HEK293 (cell line): Measurements from ENCODE around the gene RASSF1.
A peak's percentile ranks its signal among the peaks of the same experiment; 100 is the strongest.

Experiments
- CTCF ChIA-PET: fragments of 350-600 bp; formaldehyde crosslinking; extraction: SDS; loops from one replicate; lab custom pipeline; 2021; ENCODE audit warnings: antibody characterized with exemption; lab: Yijun Ruan, JAX
- POLR2A ChIA-PET: fragments of 300-600 bp; formaldehyde crosslinking; extraction: SDS; loops from one replicate; lab custom pipeline; 2020; ENCODE audit warnings: antibody characterized with exemption, inconsistent platforms; lab: Yijun Ruan, JAX
- H3K27ac ChIP-seq: fragments of 200-500 bp; sonication (Bioruptor generic); 2 replicates; pipeline ENCODE4 v1.5.1; 2014; ENCODE audit warnings: low read depth, low read length, control low read depth, inconsistent platforms; ENCODE audit errors: extremely low read depth
- H3K36me3 ChIP-seq, 2 experiments: fragments of 200-500 bp in 1 of 2; sonication (Bioruptor generic) in 1 of 2; 1 replicate in 1 of 2; 2 replicates in 1 of 2; pipeline ENCODE4 v1.5.1; 2014 to 2017; ENCODE audit warnings: inconsistent platforms in 2 of 2, low read length in 2 of 2; ENCODE audit not compliant: control insufficient read depth in 2 of 2, insufficient read depth in 1 of 2
- H3K4me1 ChIP-seq: fragments of 200-500 bp; sonication (Bioruptor generic); 2 replicates; pipeline ENCODE4 v1.5.1; 2014; ENCODE audit warnings: mild to moderate bottlenecking, low read length, inconsistent platforms; ENCODE audit not compliant: control insufficient read depth, insufficient read depth
- H3K4me3 ChIP-seq: 2 replicates; pipeline ENCODE4 v1.5.1; 2011; ENCODE audit warnings: low read depth, mild to moderate bottlenecking, control low read depth, low read length, moderate library complexity
- H3K9me3 ChIP-seq: fragments of 200-500 bp; sonication (Bioruptor generic); 2 replicates; pipeline ENCODE4 v1.5.1; 2014; ENCODE audit warnings: low read depth, low read length, inconsistent platforms; ENCODE audit not compliant: control insufficient read depth, insufficient read depth
- BCL11A ChIP-seq: fragments of 450-650 bp; formaldehyde crosslinking; IDR thresholded peaks from 2 replicates; pipeline ENCODE4 v1.5.1; 2016; ENCODE audit warnings: low read depth, missing biosample characterization, missing genetic modification characterization
- BCL11B ChIP-seq: fragments of 450-650 bp; formaldehyde crosslinking; IDR thresholded peaks from 2 replicates; pipeline ENCODE4 v1.5.1; 2016; ENCODE audit warnings: low read depth, missing biosample characterization, missing genetic modification characterization
- EGR2 ChIP-seq: fragments of 450-650 bp; formaldehyde crosslinking; IDR thresholded peaks from 2 replicates; pipeline ENCODE4 v1.5.1; 2016; ENCODE audit warnings: low read depth, missing biosample characterization, missing genetic modification characterization
- GLIS1 ChIP-seq: fragments of 450-650 bp; formaldehyde crosslinking; IDR thresholded peaks from 2 replicates; pipeline ENCODE4 v1.5.1; 2016; ENCODE audit warnings: missing biosample characterization, missing genetic modification characterization
- HOXD13 ChIP-seq: sonication (generic); formaldehyde crosslinking; IDR thresholded peaks from 2 replicates; pipeline ENCODE4 v1.8.0; 2022; ENCODE audit warnings: missing genetic modification reagents, borderline replicate concordance
- RBAK ChIP-seq: fragments of 450-650 bp; formaldehyde crosslinking; IDR thresholded peaks from 2 replicates; pipeline ENCODE4 v1.5.1; 2016; ENCODE audit warnings: missing biosample characterization, missing genetic modification characterization
- ZFP37 ChIP-seq: fragments of 450-650 bp; formaldehyde crosslinking; IDR thresholded peaks from 2 replicates; pipeline ENCODE4 v1.5.1; 2016; ENCODE audit warnings: missing biosample characterization, missing genetic modification characterization
- ZNF112 ChIP-seq: fragments of 450-650 bp; formaldehyde crosslinking; IDR thresholded peaks from 2 replicates; pipeline ENCODE4 v1.5.0; 2017; ENCODE audit warnings: missing biosample characterization, missing genetic modification characterization
- ZNF175 ChIP-seq: fragments of 450-650 bp; formaldehyde crosslinking; IDR thresholded peaks from 2 replicates; pipeline ENCODE4 v1.5.1; 2016; ENCODE audit warnings: missing biosample characterization, missing genetic modification characterization
- ZNF19 ChIP-seq: fragments of 450-650 bp; formaldehyde crosslinking; IDR thresholded peaks from 2 replicates; pipeline ENCODE4; 2016; ENCODE audit warnings: missing biosample characterization, missing genetic modification characterization, low read depth
- ZNF48 ChIP-seq: fragments of 450-650 bp; formaldehyde crosslinking; IDR thresholded peaks from 2 replicates; pipeline ENCODE4 v1.5.1; 2016; ENCODE audit warnings: missing biosample characterization, missing genetic modification characterization
- ZNF530 ChIP-seq: fragments of 450-650 bp; formaldehyde crosslinking; IDR thresholded peaks from 2 replicates; pipeline ENCODE4 v1.5.1; 2016; ENCODE audit warnings: low read depth, missing biosample characterization, missing genetic modification characterization
- ZNF548 ChIP-seq: fragments of 450-650 bp; formaldehyde crosslinking; IDR thresholded peaks from 2 replicates; pipeline ENCODE4 v1.5.1; 2016; ENCODE audit warnings: missing biosample characterization, missing genetic modification characterization
- ZNF623 ChIP-seq: fragments of 450-650 bp; formaldehyde crosslinking; IDR thresholded peaks from 2 replicates; pipeline ENCODE4 v1.5.1; 2016; ENCODE audit warnings: missing biosample characterization, missing genetic modification characterization
- ZNF747 ChIP-seq: fragments of 450-650 bp; formaldehyde crosslinking; IDR thresholded peaks from 2 replicates; pipeline ENCODE4 v1.5.1; 2016; ENCODE audit warnings: missing biosample characterization, missing genetic modification characterization
- ZNF785 ChIP-seq: fragments of 450-650 bp; formaldehyde crosslinking; IDR thresholded peaks from 2 replicates; pipeline ENCODE4 v1.5.1; 2016; ENCODE audit warnings: missing biosample characterization, missing genetic modification characterization
- TF ChIP-seq, protein P1 (sequence below): fragments of 450-650 bp; formaldehyde crosslinking; IDR thresholded peaks from 2 replicates; pipeline ENCODE4 v1.5.1; 2016; ENCODE audit warnings: missing biosample characterization, missing genetic modification characterization
- TF ChIP-seq, protein P2 (sequence below): fragments of 450-650 bp; formaldehyde crosslinking; IDR thresholded peaks from 2 replicates; pipeline ENCODE4 v1.5.1; 2016; ENCODE audit warnings: missing biosample characterization, missing genetic modification characterization

Gene RASSF1

DNA sequence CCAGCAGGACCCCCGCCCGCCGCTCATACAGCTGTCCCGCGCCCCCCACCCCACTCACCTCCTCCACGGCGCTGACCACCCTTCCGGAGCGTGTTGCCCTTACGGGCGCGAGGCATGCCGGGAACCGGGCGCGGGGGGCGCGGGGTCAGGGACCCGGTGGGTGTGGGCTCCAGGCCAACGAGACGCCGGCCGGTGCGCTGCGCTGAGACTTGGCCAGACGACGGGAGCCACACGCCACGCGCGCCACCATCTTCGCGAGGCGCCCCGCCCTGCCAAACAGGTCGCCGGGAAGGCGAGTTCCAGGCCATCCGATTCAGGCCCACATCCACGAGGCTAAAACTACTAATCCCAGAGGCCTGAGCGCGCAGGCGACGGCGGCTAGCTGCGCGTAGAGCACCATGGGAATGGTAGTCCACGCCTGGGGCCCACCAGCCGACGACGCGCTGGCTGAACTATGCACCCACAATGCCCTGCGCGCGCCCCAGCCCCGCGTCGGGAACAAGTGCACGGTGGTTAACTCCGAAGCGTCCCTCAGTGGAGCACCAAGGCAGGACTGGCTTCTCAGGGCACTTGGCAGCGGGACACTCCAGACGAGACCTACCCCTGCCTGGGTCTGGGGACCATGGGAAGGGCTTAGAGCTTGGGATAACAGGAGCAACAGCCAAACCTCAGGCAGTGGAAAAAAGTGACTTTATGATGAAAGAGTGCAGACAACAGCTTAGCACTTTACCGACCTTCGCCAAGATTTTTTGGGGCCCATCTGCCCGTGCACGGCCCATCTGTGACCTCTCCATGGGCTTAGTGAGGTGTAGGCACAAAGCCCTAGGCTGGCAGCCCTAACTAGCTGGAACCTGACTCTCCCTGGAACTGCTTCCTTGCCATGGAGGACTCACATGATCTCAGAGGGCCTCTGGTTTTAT, 48.2 kb downstream of the RASSF1 start, which contains the start of gene IFRD2 (continued):
- TF ChIP-seq BCL11B (no peak), HOXD13 (CRISPR knock-in tag) (no peak), ZNF48 (no peak), ZNF19 (tag by site-specific recombination) (no peak), RBAK (tag by site-specific recombination) (no peak), ZNF530 (no peak), ZNF548 (tag by site-specific recombination) (no peak), ZFP37 (tag by site-specific recombination) (no peak), ZNF112 (tag by site-specific recombination) (no peak), ZNF747 (no peak), BCL11A (no peak), ZNF175 (tag by site-specific recombination) (no peak)
- TF ChIP-seq, protein P1, sequence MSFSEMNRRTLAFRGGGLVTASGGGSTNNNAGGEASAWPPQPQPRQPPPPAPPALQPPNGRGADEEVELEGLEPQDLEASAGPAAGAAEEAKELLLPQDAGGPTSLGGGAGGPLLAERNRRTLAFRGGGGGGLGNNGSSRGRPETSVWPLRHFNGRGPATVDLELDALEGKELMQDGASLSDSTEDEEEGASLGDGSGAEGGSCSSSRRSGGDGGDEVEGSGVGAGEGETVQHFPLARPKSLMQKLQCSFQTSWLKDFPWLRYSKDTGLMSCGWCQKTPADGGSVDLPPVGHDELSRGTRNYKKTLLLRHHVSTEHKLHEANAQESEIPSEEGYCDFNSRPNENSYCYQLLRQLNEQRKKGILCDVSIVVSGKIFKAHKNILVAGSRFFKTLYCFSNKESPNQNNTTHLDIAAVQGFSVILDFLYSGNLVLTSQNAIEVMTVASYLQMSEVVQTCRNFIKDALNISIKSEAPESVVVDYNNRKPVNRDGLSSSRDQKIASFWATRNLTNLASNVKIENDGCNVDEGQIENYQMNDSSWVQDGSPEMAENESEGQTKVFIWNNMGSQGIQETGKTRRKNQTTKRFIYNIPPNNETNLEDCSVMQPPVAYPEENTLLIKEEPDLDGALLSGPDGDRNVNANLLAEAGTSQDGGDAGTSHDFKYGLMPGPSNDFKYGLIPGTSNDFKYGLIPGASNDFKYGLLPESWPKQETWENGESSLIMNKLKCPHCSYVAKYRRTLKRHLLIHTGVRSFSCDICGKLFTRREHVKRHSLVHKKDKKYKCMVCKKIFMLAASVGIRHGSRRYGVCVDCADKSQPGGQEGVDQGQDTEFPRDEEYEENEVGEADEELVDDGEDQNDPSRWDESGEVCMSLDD (tag by site-specific recombination) = no peak
- TF ChIP-seq, protein P2, sequence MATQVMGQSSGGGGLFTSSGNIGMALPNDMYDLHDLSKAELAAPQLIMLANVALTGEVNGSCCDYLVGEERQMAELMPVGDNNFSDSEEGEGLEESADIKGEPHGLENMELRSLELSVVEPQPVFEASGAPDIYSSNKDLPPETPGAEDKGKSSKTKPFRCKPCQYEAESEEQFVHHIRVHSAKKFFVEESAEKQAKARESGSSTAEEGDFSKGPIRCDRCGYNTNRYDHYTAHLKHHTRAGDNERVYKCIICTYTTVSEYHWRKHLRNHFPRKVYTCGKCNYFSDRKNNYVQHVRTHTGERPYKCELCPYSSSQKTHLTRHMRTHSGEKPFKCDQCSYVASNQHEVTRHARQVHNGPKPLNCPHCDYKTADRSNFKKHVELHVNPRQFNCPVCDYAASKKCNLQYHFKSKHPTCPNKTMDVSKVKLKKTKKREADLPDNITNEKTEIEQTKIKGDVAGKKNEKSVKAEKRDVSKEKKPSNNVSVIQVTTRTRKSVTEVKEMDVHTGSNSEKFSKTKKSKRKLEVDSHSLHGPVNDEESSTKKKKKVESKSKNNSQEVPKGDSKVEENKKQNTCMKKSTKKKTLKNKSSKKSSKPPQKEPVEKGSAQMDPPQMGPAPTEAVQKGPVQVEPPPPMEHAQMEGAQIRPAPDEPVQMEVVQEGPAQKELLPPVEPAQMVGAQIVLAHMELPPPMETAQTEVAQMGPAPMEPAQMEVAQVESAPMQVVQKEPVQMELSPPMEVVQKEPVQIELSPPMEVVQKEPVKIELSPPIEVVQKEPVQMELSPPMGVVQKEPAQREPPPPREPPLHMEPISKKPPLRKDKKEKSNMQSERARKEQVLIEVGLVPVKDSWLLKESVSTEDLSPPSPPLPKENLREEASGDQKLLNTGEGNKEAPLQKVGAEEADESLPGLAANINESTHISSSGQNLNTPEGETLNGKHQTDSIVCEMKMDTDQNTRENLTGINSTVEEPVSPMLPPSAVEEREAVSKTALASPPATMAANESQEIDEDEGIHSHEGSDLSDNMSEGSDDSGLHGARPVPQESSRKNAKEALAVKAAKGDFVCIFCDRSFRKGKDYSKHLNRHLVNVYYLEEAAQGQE (tag by site-specific recombination) = no peak

DNA sequence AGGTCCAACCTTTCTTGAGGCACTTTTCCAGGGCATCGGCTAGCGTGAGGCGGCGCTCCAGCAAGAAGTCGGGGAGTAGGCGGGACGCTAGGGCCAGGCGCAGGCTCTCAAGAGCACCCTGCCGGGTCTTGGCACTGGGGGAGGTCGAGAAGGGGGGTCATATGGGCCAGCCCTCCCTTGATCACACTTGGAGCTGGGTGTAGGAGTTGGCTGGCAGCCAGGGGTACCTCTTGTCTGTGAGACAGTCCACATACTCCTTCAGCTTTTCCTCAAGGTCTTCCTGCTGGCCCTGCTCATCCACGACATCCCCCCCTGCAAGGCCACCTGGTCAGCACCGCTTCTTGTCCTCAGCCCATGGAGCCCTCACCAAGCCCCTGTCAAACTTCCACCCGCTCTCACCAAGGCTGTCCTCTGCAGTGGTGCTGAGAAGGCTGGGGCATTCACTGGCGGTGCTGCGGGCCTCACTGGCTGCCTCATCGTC, 50.4 kb downstream of the RASSF1 start:
- H3K4me3 ChIP-seq = no peak overlapping the region

More for the DNA sequence above, 50.4 kb downstream of the RASSF1 start:
- TF ChIP-seq, protein P1 (tag by site-specific recombination) = no peak
- no peak for TF ChIP-seq ZNF623
- TF ChIP-seq ZNF785 (tag by site-specific recombination) = no peak
- TF ChIP-seq EGR2 (tag by site-specific recombination) = peak; percentile 31; the same call in 1 of the 2 replicates
- TF ChIP-seq, protein P2 (tag by site-specific recombination) = 0 out of 2 replicates have a peak, but pooled peaks have one; percentile 25
- 0 out of 2 replicates have a peak, but pooled peaks have one; percentile 14 for TF ChIP-seq GLIS1 (tag by site-specific recombination)
- Histone ChIP-seq H3K9me3 (no peaks in the 10 kb centered on the region), H3K36me3 (peaks cover 0 to 46% of the 10 kb centered on the region in 2 experiments; a peak in 1 of 3 replicates), H3K27ac (no peak overlapping the region), H3K4me1 (no peaks in the 10 kb centered on the region)
- ChIA-PET POLR2A (interaction anchor here (0.6 to 1.2 kb wide), 2 partner anchors 16 to 47 kb away, joined by 5 read pairs; no protein-coding TSS in a partner anchor), CTCF (interaction anchor here (0.6 kb wide), 1 partner anchor 488 kb away, joined by 3 read pairs; no protein-coding TSS in a partner anchor)
